ENCODE data around the gene BCAT1.

GRCh38 chr12:24853094-24853493 is 95.8 kb downstream of the BCAT1 start:
- no peak for TF ChIP-seq CTCF (IDR thresholded peaks at IDR 0.05)
- TF ChIP-seq EZH2 (IDR thresholded peaks at IDR 0.05; ENCODE audit: borderline replicate concordance, insufficient read depth, low read depth, low read length, poor library complexity, severe bottlenecking), result no peak

Measured in B cell (primary cell).